ENCODE measurements around the gene KRT77.

DNA sequence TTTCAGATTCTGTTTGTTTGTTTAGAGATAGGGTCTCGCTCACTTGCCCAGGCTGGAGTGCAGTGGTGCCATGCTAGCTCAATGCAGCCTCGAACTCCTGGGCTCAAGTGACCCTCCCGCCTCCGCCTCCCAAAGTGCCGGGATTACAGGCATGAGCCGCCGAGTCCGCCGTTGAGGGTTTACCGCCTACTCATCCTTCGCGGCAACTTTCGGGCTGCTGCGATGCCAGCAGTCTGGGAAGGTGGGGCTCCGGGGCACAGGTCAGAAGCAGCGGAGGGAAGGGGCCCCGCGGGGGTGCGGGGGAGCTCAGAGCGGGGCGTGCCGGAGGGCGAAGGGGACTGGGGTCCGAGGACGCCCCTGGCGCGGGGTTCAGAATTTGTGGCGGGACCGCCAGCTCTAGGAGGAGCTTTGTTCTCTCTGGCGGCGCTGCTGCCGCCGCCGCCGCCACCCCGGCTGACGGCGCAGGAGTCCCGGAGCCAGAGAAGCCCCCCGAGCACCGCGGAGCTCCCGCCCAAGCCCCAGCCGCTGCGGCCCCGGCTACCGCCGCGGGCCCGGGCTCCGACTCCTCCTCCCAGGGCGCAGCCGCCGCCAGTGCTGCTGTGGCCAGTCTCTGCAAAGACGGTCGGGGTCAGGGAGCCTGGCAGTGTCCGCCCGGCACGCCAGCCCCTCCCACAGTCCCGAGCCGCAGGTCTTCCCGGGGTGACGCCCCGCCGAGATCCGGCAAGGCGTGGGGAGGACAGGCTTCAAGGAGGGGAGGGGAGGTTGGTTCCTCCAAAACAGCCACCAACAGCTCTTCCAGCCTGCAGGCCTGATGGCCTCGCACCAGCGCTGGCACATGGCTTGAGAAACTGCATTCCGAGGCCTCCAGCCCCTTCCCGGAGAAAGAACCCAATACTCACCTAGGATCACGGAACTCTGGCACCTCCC, 10.9 kb upstream of the KRT77 start:
- TF ChIP-seq CTCF (conservative IDR thresholded peaks at IDR 0.05; ENCODE audit: low read depth, low read length) (no peak), EZH2 (IDR thresholded peaks at IDR 0.05; ENCODE audit: low read length, unreplicated experiment) (no peak)

Measured in PC-3 (cell line).